ENCODE results near the gene AIDA. TPM values are rescaled to one million over a fixed set of nuclear protein-coding genes. Genes with fewer than 3 reads are reported as not detected.
"Not testable (repeated sequence)": the region's sequence is repeated elsewhere in the genome, so short reads cannot be mapped to it uniquely, and the experiment has no call there.

AIDA gene
- polyA plus RNA-seq, 2 donors = 21.3 to 26.9 TPM

GRCh38 chr1:222696741-222697140, 15.6 kb downstream of the AIDA start:
- no peak overlapping the region for H3K27ac ChIP-seq (ENCODE audit: low read depth in 2 of 2, low read length in 1 of 2)
- no peak overlapping the region for H3K4me3 ChIP-seq (ENCODE audit: low read depth in 1 of 2, low read length in 2 of 2)
- H3K9me3 ChIP-seq (ENCODE audit: control insufficient read depth in 2 of 2, insufficient read depth in 1 of 2, low read depth in 1 of 2, low read length in 1 of 2) = no peaks in the 10 kb centered on the region
- H3K4me1 ChIP-seq (ENCODE audit: control insufficient read depth in 2 of 2, insufficient read depth in 2 of 2, low read length in 1 of 2) = no peaks in the 10 kb centered on the region
- no peaks in the 10 kb centered on the region for H3K27me3 ChIP-seq (ENCODE audit: control insufficient read depth in 1 of 2, insufficient read depth in 2 of 2, low read length in 2 of 2)
- 95 to 97% methylated on average over 8 of the region's 8 CpGs for WGBS, 2 donors
- peaks cover 0 to 2% of the 10 kb centered on the region in 2 donors for H3K36me3 ChIP-seq (ENCODE audit: control insufficient read depth in 2 of 2, insufficient read depth in 2 of 2, low read length in 1 of 2)

- no peak overlapping the region for H3K4me3 ChIP-seq (ENCODE audit: low read depth in 1 of 2, low read length in 2 of 2)
- H3K9me3 ChIP-seq (ENCODE audit: control insufficient read depth in 2 of 2, insufficient read depth in 1 of 2, low read depth in 1 of 2, low read length in 1 of 2) = no peaks in the 10 kb centered on the region
- H3K4me1 ChIP-seq (ENCODE audit: control insufficient read depth in 2 of 2, insufficient read depth in 2 of 2, low read length in 1 of 2) = no peaks in the 10 kb centered on the region
- H3K27me3 ChIP-seq (ENCODE audit: control insufficient read depth in 1 of 2, insufficient read depth in 2 of 2, low read length in 2 of 2) = no peaks in the 10 kb centered on the region
- 81 to 82% methylated on average over 5 of the region's 5 CpGs for WGBS, 2 donors
- H3K36me3 ChIP-seq (ENCODE audit: control insufficient read depth in 2 of 2, insufficient read depth in 2 of 2, low read length in 1 of 2) = peaks cover 0 to 2% of the 10 kb centered on the region in 2 donors
- H3K27ac ChIP-seq (ENCODE audit: low read depth in 2 of 2, low read length in 1 of 2) = no peak overlapping the region
Measured at GRCh38 chr1:222694927-222695326, 17.4 kb downstream of the AIDA start.

DNA sequence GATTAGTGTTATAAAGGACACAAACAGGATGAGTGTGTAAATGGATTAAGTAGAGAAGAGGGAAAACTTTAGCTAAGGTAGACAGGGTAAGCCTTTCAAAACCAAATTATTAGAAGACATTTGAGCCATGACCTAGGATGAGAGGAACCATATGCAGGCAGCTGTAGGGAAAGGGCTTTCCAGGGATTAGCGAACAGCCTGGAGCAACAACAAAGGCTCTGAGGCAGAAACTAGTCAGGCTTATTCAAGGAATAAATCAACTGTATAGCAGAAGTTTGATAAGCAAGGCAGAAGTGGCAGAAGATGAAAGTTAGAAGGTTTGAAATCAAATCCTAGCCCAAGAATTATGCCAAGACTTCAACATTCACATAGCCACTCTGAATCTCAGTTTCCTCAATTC, 21.3 kb downstream of the AIDA start:
- no peaks in the 10 kb centered on the region for H3K4me1 ChIP-seq (ENCODE audit: control insufficient read depth in 2 of 2, insufficient read depth in 2 of 2, low read length in 1 of 2)
- H3K36me3 ChIP-seq (ENCODE audit: control insufficient read depth in 2 of 2, insufficient read depth in 2 of 2, low read length in 1 of 2) = peaks cover 2 to 5% of the 10 kb centered on the region in 2 donors
- H3K27ac ChIP-seq (ENCODE audit: low read depth in 2 of 2, low read length in 1 of 2) = no peak overlapping the region
- WGBS, 2 donors = 89 to 96% methylated on average over 1 of the region's 1 CpG
- no peaks in the 10 kb centered on the region for H3K9me3 ChIP-seq (ENCODE audit: control insufficient read depth in 2 of 2, insufficient read depth in 1 of 2, low read depth in 1 of 2, low read length in 1 of 2)
- H3K27me3 ChIP-seq (ENCODE audit: control insufficient read depth in 1 of 2, insufficient read depth in 2 of 2, low read length in 2 of 2) = no peaks in the 10 kb centered on the region
- H3K4me3 ChIP-seq (ENCODE audit: low read depth in 1 of 2, low read length in 2 of 2) = no peak overlapping the region

GRCh38 chr1:222680080-222680479, 32.2 kb downstream of the AIDA start:
- Histone ChIP-seq H3K4me3 (ENCODE audit: low read depth in 1 of 2, low read length in 2 of 2) (no peak overlapping the region), H3K36me3 (ENCODE audit: control insufficient read depth in 2 of 2, insufficient read depth in 2 of 2, low read length in 1 of 2) (peaks cover 3 to 5% of the 10 kb centered on the region in 2 donors)
- WGBS, 2 donors = 91 to 100% methylated on average over 1 of the region's 1 CpG

DNA sequence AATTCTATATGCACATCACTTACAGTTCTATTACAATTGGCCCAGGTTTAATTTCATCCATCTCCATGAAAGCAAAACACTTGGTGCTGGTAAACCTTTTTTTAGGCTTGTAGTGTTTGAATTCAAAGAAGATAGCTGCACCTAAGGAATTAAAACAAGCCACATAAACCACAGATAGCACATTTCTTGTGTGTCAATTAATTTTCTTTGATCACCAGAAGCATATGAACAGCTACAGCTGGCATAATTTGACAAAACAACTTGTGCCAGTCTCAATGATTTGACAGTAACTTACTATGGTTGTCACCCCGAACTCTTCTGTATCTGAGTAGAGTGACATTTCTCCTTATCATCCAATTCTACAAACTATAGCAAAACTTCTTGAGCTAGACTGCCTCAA, 42.2 kb downstream of the AIDA start:
- WGBS, 2 donors = 87 to 94% methylated on average over 1 of the region's 1 CpG
- Histone ChIP-seq H3K36me3 (ENCODE audit: control insufficient read depth in 2 of 2, insufficient read depth in 2 of 2, low read length in 1 of 2) (peaks cover 7 to 8% of the 10 kb centered on the region in 2 donors), H3K4me3 (ENCODE audit: low read depth in 1 of 2, low read length in 2 of 2) (no peak overlapping the region), H3K27ac (ENCODE audit: low read depth in 2 of 2, low read length in 1 of 2) (no peak overlapping the region), H3K4me1 (ENCODE audit: control insufficient read depth in 2 of 2, insufficient read depth in 2 of 2, low read length in 1 of 2) (no peaks in the 10 kb centered on the region), H3K9me3 (ENCODE audit: control insufficient read depth in 2 of 2, insufficient read depth in 1 of 2, low read depth in 1 of 2, low read length in 1 of 2) (no peaks in the 10 kb centered on the region), H3K27me3 (ENCODE audit: control insufficient read depth in 1 of 2, insufficient read depth in 2 of 2, low read length in 2 of 2) (no peaks in the 10 kb centered on the region)

More at GRCh38 chr1:222680080-222680479, 32.2 kb downstream of the AIDA start:
- Histone ChIP-seq H3K27ac (ENCODE audit: low read depth in 2 of 2, low read length in 1 of 2) (no peak overlapping the region), H3K27me3 (ENCODE audit: control insufficient read depth in 1 of 2, insufficient read depth in 2 of 2, low read length in 2 of 2) (no peaks in the 10 kb centered on the region), H3K9me3 (ENCODE audit: control insufficient read depth in 2 of 2, insufficient read depth in 1 of 2, low read depth in 1 of 2, low read length in 1 of 2) (no peaks in the 10 kb centered on the region), H3K4me1 (ENCODE audit: control insufficient read depth in 2 of 2, insufficient read depth in 2 of 2, low read length in 1 of 2) (no peaks in the 10 kb centered on the region)

DNA sequence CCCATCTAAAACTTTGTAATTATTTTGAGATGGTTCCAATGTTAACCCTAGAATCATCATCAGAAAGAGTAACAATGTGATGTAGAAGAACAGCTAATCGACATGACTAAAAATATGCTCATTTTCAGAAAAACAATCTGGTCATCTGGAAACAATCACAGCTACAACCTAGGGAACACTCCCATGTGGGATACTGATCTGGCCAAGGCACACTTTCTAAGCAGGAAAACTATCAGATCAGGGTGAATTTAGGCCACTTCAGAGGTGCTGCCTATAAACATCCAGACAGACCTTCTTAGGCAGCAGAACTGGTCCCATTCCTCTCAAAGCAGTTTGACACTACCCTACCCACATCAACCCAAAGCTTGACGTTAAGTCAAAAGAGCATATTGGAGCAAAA, 43.2 kb downstream of the AIDA start:
- peaks cover 8 to 10% of the 10 kb centered on the region in 2 donors for H3K36me3 ChIP-seq (ENCODE audit: control insufficient read depth in 2 of 2, insufficient read depth in 2 of 2, low read length in 1 of 2)
- H3K27me3 ChIP-seq (ENCODE audit: control insufficient read depth in 1 of 2, insufficient read depth in 2 of 2, low read length in 2 of 2); H3K4me3 ChIP-seq (ENCODE audit: low read depth in 1 of 2, low read length in 2 of 2); H3K27ac ChIP-seq (ENCODE audit: low read depth in 2 of 2, low read length in 1 of 2); H3K9me3 ChIP-seq (ENCODE audit: control insufficient read depth in 2 of 2, insufficient read depth in 1 of 2, low read depth in 1 of 2, low read length in 1 of 2); H3K4me1 ChIP-seq (ENCODE audit: control insufficient read depth in 2 of 2, insufficient read depth in 2 of 2, low read length in 1 of 2): not testable (repeated sequence)
- 74 to 93% methylated on average over 1 of the region's 2 CpGs for WGBS, 2 donors

- peaks cover 8 to 16% of the 10 kb centered on the region in 2 donors for H3K36me3 ChIP-seq (ENCODE audit: control insufficient read depth in 2 of 2, insufficient read depth in 2 of 2, low read length in 1 of 2)
- WGBS, 2 donors = no CpG with 5 or more reads among the region's 4 CpGs
Measured at GRCh38 chr1:222668184-222668583, 44.1 kb downstream of the AIDA start.

DNA sequence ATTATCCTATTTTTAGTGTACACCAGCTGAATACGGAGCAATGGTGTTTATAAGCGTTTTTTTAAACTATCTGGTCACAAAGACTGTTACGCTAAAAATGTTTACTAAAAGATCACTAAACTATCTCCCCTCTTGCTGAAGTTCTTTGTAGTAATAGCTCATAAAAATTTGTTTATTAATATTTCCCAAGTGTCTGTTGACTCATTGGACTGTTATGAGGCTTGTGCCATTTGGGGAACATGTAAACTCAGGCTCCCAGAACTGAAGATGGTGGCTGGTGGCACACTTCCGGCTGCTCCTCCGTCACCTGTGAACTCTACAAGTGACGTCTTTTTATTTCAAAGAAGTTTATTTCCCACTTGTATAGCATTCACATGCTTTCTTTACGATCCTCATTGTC, 46.3 kb downstream of the AIDA start:
- H3K9me3 ChIP-seq (ENCODE audit: control insufficient read depth in 2 of 2, insufficient read depth in 1 of 2, low read depth in 1 of 2, low read length in 1 of 2) = no peaks in the 10 kb centered on the region
- H3K36me3 ChIP-seq (ENCODE audit: control insufficient read depth in 2 of 2, insufficient read depth in 2 of 2, low read length in 1 of 2) = peaks cover 12 to 21% of the 10 kb centered on the region in 2 donors
- no peaks in the 10 kb centered on the region for H3K4me1 ChIP-seq (ENCODE audit: control insufficient read depth in 2 of 2, insufficient read depth in 2 of 2, low read length in 1 of 2)
- H3K27me3 ChIP-seq (ENCODE audit: control insufficient read depth in 1 of 2, insufficient read depth in 2 of 2, low read length in 2 of 2) = no peaks in the 10 kb centered on the region
- H3K4me3 ChIP-seq (ENCODE audit: low read depth in 1 of 2, low read length in 2 of 2) = no peak overlapping the region
- no peak overlapping the region for H3K27ac ChIP-seq (ENCODE audit: low read depth in 2 of 2, low read length in 1 of 2)
- 76 to 85% methylated on average over 7 of the region's 7 CpGs for WGBS, 2 donors

More at GRCh38 chr1:222668184-222668583, 44.1 kb downstream of the AIDA start:
- not testable (repeated sequence) for H3K9me3 ChIP-seq (ENCODE audit: control insufficient read depth in 2 of 2, insufficient read depth in 1 of 2, low read depth in 1 of 2, low read length in 1 of 2); H3K27me3 ChIP-seq (ENCODE audit: control insufficient read depth in 1 of 2, insufficient read depth in 2 of 2, low read length in 2 of 2); H3K4me1 ChIP-seq (ENCODE audit: control insufficient read depth in 2 of 2, insufficient read depth in 2 of 2, low read length in 1 of 2); H3K4me3 ChIP-seq (ENCODE audit: low read depth in 1 of 2, low read length in 2 of 2); H3K27ac ChIP-seq (ENCODE audit: low read depth in 2 of 2, low read length in 1 of 2)

- peaks cover 12 to 23% of the 10 kb centered on the region in 2 donors for H3K36me3 ChIP-seq (ENCODE audit: control insufficient read depth in 2 of 2, insufficient read depth in 2 of 2, low read length in 1 of 2)
- WGBS, 2 donors = 96 to 97% methylated on average over 4 of the region's 4 CpGs
- H3K27ac ChIP-seq (ENCODE audit: low read depth in 2 of 2, low read length in 1 of 2) = no peak overlapping the region
- no peak overlapping the region for H3K4me3 ChIP-seq (ENCODE audit: low read depth in 1 of 2, low read length in 2 of 2)
- H3K27me3 ChIP-seq (ENCODE audit: control insufficient read depth in 1 of 2, insufficient read depth in 2 of 2, low read length in 2 of 2) = no peaks in the 10 kb centered on the region
- H3K4me1 ChIP-seq (ENCODE audit: control insufficient read depth in 2 of 2, insufficient read depth in 2 of 2, low read length in 1 of 2) = no peaks in the 10 kb centered on the region
- no peaks in the 10 kb centered on the region for H3K9me3 ChIP-seq (ENCODE audit: control insufficient read depth in 2 of 2, insufficient read depth in 1 of 2, low read depth in 1 of 2, low read length in 1 of 2)
Measured at GRCh38 chr1:222663431-222663934, 48.8 kb downstream of the AIDA start.

GRCh38 chr1:222657899-222658298, 54.4 kb downstream of the AIDA start:
- H3K4me1 ChIP-seq (ENCODE audit: control insufficient read depth in 2 of 2, insufficient read depth in 2 of 2, low read length in 1 of 2) = no peaks in the 10 kb centered on the region
- 77 to 93% methylated on average over 2 of the region's 2 CpGs for WGBS, 2 donors
- no peak overlapping the region for H3K4me3 ChIP-seq (ENCODE audit: low read depth in 1 of 2, low read length in 2 of 2)
- peaks cover 15 to 16% of the 10 kb centered on the region in 2 donors for H3K36me3 ChIP-seq (ENCODE audit: control insufficient read depth in 2 of 2, insufficient read depth in 2 of 2, low read length in 1 of 2)
- no peak overlapping the region for H3K27ac ChIP-seq (ENCODE audit: low read depth in 2 of 2, low read length in 1 of 2)
- no peaks in the 10 kb centered on the region for H3K27me3 ChIP-seq (ENCODE audit: control insufficient read depth in 1 of 2, insufficient read depth in 2 of 2, low read length in 2 of 2)
- no peaks in the 10 kb centered on the region for H3K9me3 ChIP-seq (ENCODE audit: control insufficient read depth in 2 of 2, insufficient read depth in 1 of 2, low read depth in 1 of 2, low read length in 1 of 2)
